Measurements from ENCODE around the gene GINS2. TPM values are rescaled to one million over a fixed set of nuclear protein-coding genes. Genes with fewer than 3 reads are reported as not detected.

Gene GINS2
- total RNA-seq, 4 donors from 2014 or later: 1.00 to 4.4 (median 1.2) TPM; not detected in 1

GRCh38 chr16:85668676-85669424, 19.9 kb downstream of the GINS2 start:
- no peak for DNase-seq
- in situ Hi-C loops (cut with MboI; ENCODE audit: low pct_ligation_motif_present in 1 of 4, low pct_unique_long_range_greater_than_20kb in 1 of 4, low sequenced_read_pairs in 3 of 4): no loop called here
- no peaks in the 10 kb centered on the region for H3K9me3 ChIP-seq
- H3K27me3 ChIP-seq: no peaks in the 10 kb centered on the region
- peaks cover 0 to 16% (median 10%) of the 10 kb centered on the region in 4 donors for H3K4me1 ChIP-seq
- WGBS, 2 donors (ENCODE audit: low coverage in 1 of 2): 91% methylated on average over 10 of the region's 10 CpGs; no CpG with 5 or more reads in 1 of the 2 donors
- no peak overlapping the region for H3K27ac ChIP-seq
- TF ChIP-seq POLR2A (IDR thresholded peaks at IDR 0.05) (no peak), CTCF (IDR thresholded peaks at IDR 0.05) (no peak), EP300 (IDR thresholded peaks at IDR 0.05; ENCODE audit: low read depth) (no peak), POLR2AphosphoS5 (IDR thresholded peaks at IDR 0.05) (no peak)
- H3K36me3 ChIP-seq: peaks cover 0 to 74% (median 34%) of the 10 kb centered on the region in 4 donors
- intact Hi-C loops (cut with DNase I; ENCODE audit: low total_unique reads): no loop called here
- H3K4me3 ChIP-seq: no peak overlapping the region

DNA sequence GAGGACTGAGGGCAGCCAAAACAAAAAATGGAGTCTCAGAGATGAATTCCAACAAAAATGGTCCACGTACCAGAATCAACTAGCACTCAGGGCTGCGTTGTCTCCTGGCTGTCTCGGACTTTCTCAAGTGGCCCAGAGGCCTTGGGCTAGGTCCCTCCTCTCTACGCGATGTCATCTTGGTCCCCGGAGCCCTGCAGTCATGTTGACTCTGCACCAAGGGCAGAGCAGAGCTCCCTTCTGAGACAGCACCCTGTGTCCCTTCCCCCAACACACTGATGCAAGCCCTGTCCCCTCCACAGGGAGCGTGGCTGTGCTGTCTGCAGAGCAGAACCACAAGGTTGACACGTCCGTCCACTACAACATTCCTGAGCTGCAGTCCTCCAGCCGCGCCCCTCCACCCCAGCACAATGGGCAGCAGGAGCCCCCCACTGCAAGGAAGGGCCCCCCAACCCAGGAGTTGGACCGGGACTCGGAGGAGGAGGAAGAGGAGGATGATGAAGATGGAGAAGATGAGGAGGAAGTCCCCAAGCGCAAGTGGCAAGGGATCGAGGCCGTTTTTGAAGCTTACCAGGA, 20.8 kb downstream of the GINS2 start:
- Histone ChIP-seq H3K27ac (no peak overlapping the region), H3K4me1 (peaks cover 0 to 9% (median 2%) of the 10 kb centered on the region in 4 donors), H3K4me3 (no peak overlapping the region), H3K27me3 (no peaks in the 10 kb centered on the region), H3K9me3 (no peaks in the 10 kb centered on the region), H3K36me3 (peaks cover 0 to 82% (median 39%) of the 10 kb centered on the region in 4 donors)
- DNase-seq: no peak
- intact Hi-C loops (cut with DNase I; ENCODE audit: low total_unique reads) (no loop called here), in situ Hi-C loops (cut with MboI; ENCODE audit: low pct_ligation_motif_present in 1 of 4, low pct_unique_long_range_greater_than_20kb in 1 of 4, low sequenced_read_pairs in 3 of 4) (no loop called here)
- TF ChIP-seq EP300 (IDR thresholded peaks at IDR 0.05; ENCODE audit: low read depth) (no peak), POLR2AphosphoS5 (IDR thresholded peaks at IDR 0.05) (no peak), POLR2A (IDR thresholded peaks at IDR 0.05) (no peak), CTCF (IDR thresholded peaks at IDR 0.05) (no peak)
- 76 to 85% methylated on average over 8 to 16 of the region's 16 CpGs for WGBS, 2 donors (ENCODE audit: low coverage in 1 of 2)

DNA sequence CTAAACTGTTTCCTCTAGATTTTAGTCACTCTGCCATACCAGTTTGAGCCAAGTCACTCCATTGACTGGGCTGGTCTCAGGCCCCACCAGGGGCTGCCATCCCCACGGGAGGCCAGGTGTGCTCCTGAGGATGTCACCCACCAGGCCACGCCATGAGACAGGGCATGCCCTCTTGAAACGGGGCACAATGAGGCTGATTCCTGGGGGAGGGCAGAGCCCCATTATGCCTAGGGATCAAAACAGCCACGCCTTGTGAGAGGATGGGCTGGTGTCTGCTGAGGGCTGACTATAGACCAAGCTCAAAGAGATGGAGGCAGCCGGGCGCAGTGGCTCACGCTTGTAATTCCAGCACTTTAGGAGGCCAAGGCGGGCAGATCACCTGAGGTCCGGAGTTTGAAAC, 21.5 kb downstream of the GINS2 start:
- DNase-seq: no peak
- Histone ChIP-seq H3K4me1 (peaks cover 0 to 2% (median 0%) of the 10 kb centered on the region in 4 donors), H3K36me3 (peaks cover 0 to 81% (median 38%) of the 10 kb centered on the region in 4 donors), H3K9me3 (no peaks in the 10 kb centered on the region), H3K27me3 (no peaks in the 10 kb centered on the region), H3K4me3 (no peak overlapping the region), H3K27ac (no peak overlapping the region)
- in situ Hi-C loops (cut with MboI; ENCODE audit: low pct_ligation_motif_present in 1 of 4, low pct_unique_long_range_greater_than_20kb in 1 of 4, low sequenced_read_pairs in 3 of 4): no loop called here
- TF ChIP-seq POLR2A (IDR thresholded peaks at IDR 0.05): no peak
- no peak for TF ChIP-seq EP300 (IDR thresholded peaks at IDR 0.05; ENCODE audit: low read depth)
- no peak for TF ChIP-seq CTCF (IDR thresholded peaks at IDR 0.05)
- WGBS, 2 donors (ENCODE audit: low coverage in 1 of 2): 82 to 100% methylated on average over 2 to 9 of the region's 9 CpGs
- intact Hi-C loops (cut with DNase I; ENCODE audit: low total_unique reads): no loop called here

- intact Hi-C loops (cut with DNase I; ENCODE audit: low total_unique reads) (no loop called here), in situ Hi-C loops (cut with MboI; ENCODE audit: low pct_ligation_motif_present in 1 of 4, low pct_unique_long_range_greater_than_20kb in 1 of 4, low sequenced_read_pairs in 3 of 4) (no loop called here)
- WGBS, 2 donors (ENCODE audit: low coverage in 1 of 2): 90% methylated on average over 8 of the region's 13 CpGs; no CpG with 5 or more reads in 1 of the 2 donors
Observed at GRCh38 chr16:85665929-85666328, 22.8 kb downstream of the GINS2 start.

More at GRCh38 chr16:85665929-85666328, 22.8 kb downstream of the GINS2 start:
- TF ChIP-seq POLR2AphosphoS5 (IDR thresholded peaks at IDR 0.05): no peak
- TF ChIP-seq EP300 (IDR thresholded peaks at IDR 0.05; ENCODE audit: low read depth): no peak
- no peak for TF ChIP-seq POLR2A (IDR thresholded peaks at IDR 0.05)
- no peak for TF ChIP-seq CTCF (IDR thresholded peaks at IDR 0.05)
- no peaks in the 10 kb centered on the region for H3K9me3 ChIP-seq
- DNase-seq: no peak
- peaks cover 0 to 78% (median 42%) of the 10 kb centered on the region in 4 donors for H3K36me3 ChIP-seq
- H3K4me1 ChIP-seq: peaks cover 0 to 2% (median 0%) of the 10 kb centered on the region in 4 donors
- H3K27ac ChIP-seq: no peak overlapping the region
- no peaks in the 10 kb centered on the region for H3K27me3 ChIP-seq
- H3K4me3 ChIP-seq: no peak overlapping the region

All from transverse colon (tissue), 4 donors.